Measurements from ENCODE around the gene GOLGA6L10. TPM values are rescaled to one million over a fixed set of nuclear protein-coding genes. Genes with fewer than 3 reads are reported as not detected.
"Not testable (repeated sequence)": the region's sequence is repeated elsewhere in the genome, so short reads cannot be mapped to it uniquely, and the experiment has no call there.

The GOLGA6L10 gene
- total and polyA plus RNA-seq, 2 donors (not counting 1 experiment from before 2014, with no cell fraction given), result 0.16 to 0.99 TPM

DNA sequence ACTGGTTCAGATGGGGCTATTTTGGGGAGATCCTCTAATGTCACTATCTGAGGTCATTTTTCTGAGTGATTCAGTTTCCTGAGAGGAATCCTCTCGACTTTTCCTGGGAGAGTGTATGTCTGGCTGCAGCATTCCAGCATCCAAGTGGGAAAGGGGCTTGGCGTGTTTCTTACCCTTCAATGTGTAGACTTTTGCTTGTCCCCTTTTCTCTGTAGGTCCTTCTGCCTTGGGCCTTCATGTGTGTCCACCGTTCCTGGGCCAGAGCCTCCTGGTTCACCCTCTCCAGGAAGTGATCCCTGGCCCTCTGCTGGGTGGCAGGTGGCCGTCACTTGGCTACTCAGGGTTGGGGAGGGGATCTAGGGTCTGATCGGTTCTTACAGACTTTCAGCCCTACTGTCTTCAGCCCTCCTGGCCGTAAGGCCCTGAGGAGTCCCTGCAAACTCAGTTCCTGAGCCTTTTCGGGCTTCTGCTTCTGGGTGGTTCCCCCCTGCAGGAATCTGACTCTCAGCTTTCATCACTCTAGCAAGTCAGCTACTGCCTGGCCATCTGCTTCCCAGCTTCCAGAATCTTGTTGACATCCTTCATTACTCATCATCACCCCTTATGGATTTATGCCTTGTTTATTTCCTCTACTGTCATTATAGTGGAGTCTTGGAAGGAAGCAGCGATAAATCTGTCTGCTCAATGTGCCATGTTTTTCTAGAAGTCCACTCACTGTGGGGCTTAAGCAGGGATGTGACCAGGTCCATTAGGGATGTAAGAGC is 36.5 kb downstream of the GOLGA6L10 start:
- Histone ChIP-seq H3K4me3 (replicated peaks in 1 of 4; ENCODE audit: control extremely low read depth in 1 of 4, insufficient read depth in 1 of 4, low read depth in 3 of 4, low read length in 4 of 4) (no peak overlapping the region), H3K9me3 (ENCODE audit: control insufficient read depth, insufficient read depth, low read depth, low read length) (no peaks in the 10 kb centered on the region), H3K36me3 (ENCODE audit: control insufficient read depth, insufficient read depth, low read length) (no peaks in the 10 kb centered on the region), H3K27me3 (ENCODE audit: control insufficient read depth, insufficient read depth, low read length) (peaks cover 3% of the 10 kb centered on the region), H3K4me1 (ENCODE audit: control insufficient read depth, extremely low read depth, insufficient read depth, low read length) (no peaks in the 10 kb centered on the region), H4K20me1 (ENCODE audit: control insufficient read depth, extremely low read depth, insufficient read depth, low read length) (no peaks in the 10 kb centered on the region), H3K27ac (ENCODE audit: insufficient read depth, low read length) (no peak overlapping the region), H2AFZ (ENCODE audit: low read length) (no peak overlapping the region), H3K4me2 (ENCODE audit: extremely low read depth, insufficient read depth, low read length) (no peak overlapping the region), H3K79me2 (ENCODE audit: control insufficient read depth, insufficient read depth, low read length) (no peaks in the 10 kb centered on the region), H3K9ac (ENCODE audit: insufficient read depth, low read length) (no peak overlapping the region)
- peak in 1 of 2 donors; percentile 42 for DNase-seq (ENCODE audit: low read depth in 2 of 2)
- TF ChIP-seq, protein P1, sequence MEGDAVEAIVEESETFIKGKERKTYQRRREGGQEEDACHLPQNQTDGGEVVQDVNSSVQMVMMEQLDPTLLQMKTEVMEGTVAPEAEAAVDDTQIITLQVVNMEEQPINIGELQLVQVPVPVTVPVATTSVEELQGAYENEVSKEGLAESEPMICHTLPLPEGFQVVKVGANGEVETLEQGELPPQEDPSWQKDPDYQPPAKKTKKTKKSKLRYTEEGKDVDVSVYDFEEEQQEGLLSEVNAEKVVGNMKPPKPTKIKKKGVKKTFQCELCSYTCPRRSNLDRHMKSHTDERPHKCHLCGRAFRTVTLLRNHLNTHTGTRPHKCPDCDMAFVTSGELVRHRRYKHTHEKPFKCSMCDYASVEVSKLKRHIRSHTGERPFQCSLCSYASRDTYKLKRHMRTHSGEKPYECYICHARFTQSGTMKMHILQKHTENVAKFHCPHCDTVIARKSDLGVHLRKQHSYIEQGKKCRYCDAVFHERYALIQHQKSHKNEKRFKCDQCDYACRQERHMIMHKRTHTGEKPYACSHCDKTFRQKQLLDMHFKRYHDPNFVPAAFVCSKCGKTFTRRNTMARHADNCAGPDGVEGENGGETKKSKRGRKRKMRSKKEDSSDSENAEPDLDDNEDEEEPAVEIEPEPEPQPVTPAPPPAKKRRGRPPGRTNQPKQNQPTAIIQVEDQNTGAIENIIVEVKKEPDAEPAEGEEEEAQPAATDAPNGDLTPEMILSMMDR (conservative IDR thresholded peaks at IDR 0.05 in 1 of 2, IDR thresholded peaks at IDR 0.05 in 1 of 2; ENCODE audit: low read depth in 1 of 2, low read length in 2 of 2), result no peak
- TF ChIP-seq EZH2 (IDR thresholded peaks at IDR 0.05; ENCODE audit: low read length, missing control alignments), result no peak

DNA sequence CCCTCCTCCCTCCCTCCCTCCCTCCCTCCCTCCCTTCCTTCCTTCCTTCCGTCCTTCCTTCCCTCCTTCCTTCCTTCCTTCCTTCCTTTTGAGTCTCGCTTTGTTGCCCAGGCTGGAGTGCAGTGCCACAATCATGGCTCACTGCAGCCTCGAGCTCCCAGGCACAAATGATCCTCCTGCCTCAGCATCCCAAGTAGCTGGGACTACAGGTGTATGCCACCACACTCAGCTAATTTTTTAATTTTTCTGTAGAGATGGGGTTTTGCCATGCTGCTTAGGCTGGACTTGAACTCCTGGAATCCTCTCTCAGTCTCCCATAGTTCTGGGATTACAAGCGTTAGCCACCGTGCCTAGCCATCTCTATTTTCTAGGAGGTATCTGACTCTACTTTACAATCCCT is 38.0 kb downstream of the GOLGA6L10 start:
- not testable (repeated sequence) for H3K4me2 ChIP-seq (ENCODE audit: extremely low read depth, insufficient read depth, low read length); H3K4me3 ChIP-seq (replicated peaks in 1 of 4; ENCODE audit: control extremely low read depth in 1 of 4, insufficient read depth in 1 of 4, low read depth in 3 of 4, low read length in 4 of 4); H3K4me1 ChIP-seq (ENCODE audit: control insufficient read depth, extremely low read depth, insufficient read depth, low read length); H3K9me3 ChIP-seq (ENCODE audit: control insufficient read depth, insufficient read depth, low read depth, low read length); H3K36me3 ChIP-seq (ENCODE audit: control insufficient read depth, insufficient read depth, low read length); H4K20me1 ChIP-seq (ENCODE audit: control insufficient read depth, extremely low read depth, insufficient read depth, low read length); H3K27ac ChIP-seq (ENCODE audit: insufficient read depth, low read length); H2AFZ ChIP-seq (ENCODE audit: low read length); H3K79me2 ChIP-seq (ENCODE audit: control insufficient read depth, insufficient read depth, low read length); H3K27me3 ChIP-seq (ENCODE audit: control insufficient read depth, insufficient read depth, low read length); DNase-seq (ENCODE audit: low read depth in 2 of 2); H3K9ac ChIP-seq (ENCODE audit: insufficient read depth, low read length)

DNA sequence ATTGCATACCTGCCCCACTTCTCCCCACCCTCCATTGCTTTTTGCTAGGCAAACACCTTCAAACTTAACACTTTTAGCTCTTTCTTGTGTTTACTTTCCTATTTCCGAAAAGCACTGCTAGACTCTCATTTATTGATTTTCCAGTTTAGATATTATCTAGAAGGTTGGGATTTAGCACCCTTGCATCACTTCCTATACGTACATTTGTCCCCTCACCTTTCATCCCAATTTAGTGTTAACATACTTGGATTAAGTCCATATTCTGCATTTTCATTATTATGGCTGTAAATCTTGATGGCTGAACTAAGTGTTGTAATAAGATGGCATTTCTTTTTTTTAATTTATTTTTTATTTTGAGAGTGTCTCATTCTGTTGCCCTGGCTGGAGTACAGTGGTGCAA is 39.5 kb downstream of the GOLGA6L10 start:
- TF ChIP-seq, protein P1 (conservative IDR thresholded peaks at IDR 0.05 in 1 of 2, IDR thresholded peaks at IDR 0.05 in 1 of 2; ENCODE audit: low read depth in 1 of 2, low read length in 2 of 2), result no peak
- no peak for TF ChIP-seq EZH2 (IDR thresholded peaks at IDR 0.05; ENCODE audit: low read length, missing control alignments)
- H4K20me1 ChIP-seq (ENCODE audit: control insufficient read depth, extremely low read depth, insufficient read depth, low read length), result no peaks in the 10 kb centered on the region
- H3K4me3 ChIP-seq (replicated peaks in 1 of 4; ENCODE audit: control extremely low read depth in 1 of 4, insufficient read depth in 1 of 4, low read depth in 3 of 4, low read length in 4 of 4), result no peak overlapping the region
- H2AFZ ChIP-seq (ENCODE audit: low read length), result no peak overlapping the region
- H3K27me3 ChIP-seq (ENCODE audit: control insufficient read depth, insufficient read depth, low read length), result no peaks in the 10 kb centered on the region
- DNase-seq (ENCODE audit: low read depth in 2 of 2), result no peak
- no peaks in the 10 kb centered on the region for H3K79me2 ChIP-seq (ENCODE audit: control insufficient read depth, insufficient read depth, low read length)
- no peaks in the 10 kb centered on the region for H3K4me1 ChIP-seq (ENCODE audit: control insufficient read depth, extremely low read depth, insufficient read depth, low read length)
- no peak overlapping the region for H3K4me2 ChIP-seq (ENCODE audit: extremely low read depth, insufficient read depth, low read length)
- H3K9me3 ChIP-seq (ENCODE audit: control insufficient read depth, insufficient read depth, low read depth, low read length), result no peaks in the 10 kb centered on the region
- H3K9ac ChIP-seq (ENCODE audit: insufficient read depth, low read length), result no peak overlapping the region
- no peak overlapping the region for H3K27ac ChIP-seq (ENCODE audit: insufficient read depth, low read length)
- H3K36me3 ChIP-seq (ENCODE audit: control insufficient read depth, insufficient read depth, low read length), result no peaks in the 10 kb centered on the region
